ENCODE measurements around the gene SLC43A1. TPM values are rescaled to one million over a fixed set of nuclear protein-coding genes. Genes with fewer than 3 reads are reported as not detected.

SLC43A1 gene
- 0.63 TPM for polyA plus RNA-seq (2013, experiment 1 of 2)
- polyA plus RNA-seq (2013, experiment 2 of 2), result 0.73 TPM

DNA sequence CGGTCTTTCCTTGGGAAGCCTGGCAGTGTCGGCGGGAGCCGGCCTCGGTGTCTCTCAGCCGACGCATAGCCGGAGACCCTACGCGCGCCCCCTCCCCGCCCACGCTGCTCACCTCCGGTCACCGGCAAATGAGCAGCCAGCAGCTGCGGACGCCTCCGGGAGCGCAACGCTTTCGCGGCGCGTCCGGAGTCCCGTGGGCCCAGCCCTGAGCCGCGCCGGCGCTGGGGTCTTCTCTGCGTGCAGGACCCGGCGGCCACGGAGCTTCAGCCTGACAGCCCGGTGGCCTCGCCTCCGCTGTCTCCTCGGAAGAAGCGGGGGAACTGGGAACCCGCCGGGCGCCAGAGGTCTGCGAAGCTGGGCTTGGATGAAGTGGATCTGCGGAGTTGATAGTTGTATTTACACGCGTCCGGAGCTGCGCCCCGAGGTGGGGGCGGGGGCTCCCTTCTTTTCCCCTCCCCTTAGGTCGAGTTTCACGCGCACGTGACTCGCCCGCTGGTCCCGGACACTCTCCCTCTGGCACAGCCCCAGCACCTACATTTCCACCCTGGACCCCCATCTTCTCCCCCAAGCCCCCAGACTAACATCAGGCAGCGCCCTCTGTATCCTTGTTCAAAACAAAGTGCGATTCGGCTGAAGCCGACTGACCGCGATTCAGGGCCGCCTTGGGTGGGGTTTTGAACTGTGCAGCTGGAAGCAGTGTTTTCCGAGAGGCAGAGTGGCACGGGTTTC is at the start of gene SLC43A1:
SLC43A1 (minus strand) TSS at position 371 of the 729 bp plus-strand sequence. CDS start 1,591 bp downstream, outside the sequence.
- peak within 1 kb of the TSS; percentile 50 for H3K14ac ChIP-seq (ENCODE audit: low read length)
- no peaks in the 10 kb centered on the region for H3K36me3 ChIP-seq (replicated peaks in 1 of 2; ENCODE audit: control insufficient read depth in 2 of 2, insufficient read depth in 2 of 2, low read length in 2 of 2)
- H3K27me3 ChIP-seq (ENCODE audit: control insufficient read depth in 3 of 3, insufficient read depth in 3 of 3, low read depth in 1 of 3, low read length in 3 of 3), result peaks cover 0 to 49% (median 22%) of the 10 kb centered on the region in 3 experiments
- no peak within 1 kb of the TSS for H3K4ac ChIP-seq (ENCODE audit: low read length)
- peak within 1 kb of the TSS; percentile 98 for H3K4me2 ChIP-seq (ENCODE audit: insufficient read depth, low read length, poor library complexity, severe bottlenecking)
- H2AFZ ChIP-seq (ENCODE audit: low read length), result peak within 1 kb of the TSS; percentile 92
- peaks cover 4 to 7% of the 10 kb centered on the region in 2 donors for H3K4me1 ChIP-seq (ENCODE audit: control insufficient read depth in 2 of 2, insufficient read depth in 1 of 2, low read depth in 1 of 2, low read length in 2 of 2)
- no peaks in the 10 kb centered on the region for H3K9me3 ChIP-seq (replicated peaks in 1 of 2; ENCODE audit: control insufficient read depth in 2 of 2, insufficient read depth in 1 of 2, low read depth in 1 of 2, low read length in 2 of 2)
- peak within 1 kb of the TSS; percentile 40 for H3K9ac ChIP-seq (ENCODE audit: low read depth, low read length, poor library complexity)
- peaks cover 1% of the 10 kb centered on the region for H3K79me1 ChIP-seq (ENCODE audit: low read depth, low read length)
- H2BK15ac ChIP-seq (ENCODE audit: low read length), result peak within 1 kb of the TSS; percentile 24
- H3K27ac ChIP-seq (replicated peaks; ENCODE audit: low read length), result no peak within 1 kb of the TSS
- H4K91ac ChIP-seq (ENCODE audit: low read depth, low read length, poor library complexity), result no peak within 1 kb of the TSS
- WGBS, 2 donors (ENCODE audit: extremely low coverage in 2 of 2, insufficient read length in 2 of 2, insufficient replicate concordance in 1 of 2), result no CpG with 5 or more reads among the region's 66 CpGs
- H3K4me3 ChIP-seq (ENCODE audit: low read length in 2 of 2), result peak within 1 kb of the TSS; percentile 56 to 82
- H2BK12ac ChIP-seq (ENCODE audit: low read length), result peak within 1 kb of the TSS; percentile 8
- no peak for DNase-seq (ENCODE audit: low spot score)
- H2BK120ac ChIP-seq (ENCODE audit: low read depth, low read length), result no peak within 1 kb of the TSS
- H3K23ac ChIP-seq (ENCODE audit: low read depth, low read length, poor library complexity), result peak within 1 kb of the TSS; percentile 94
- no peak within 1 kb of the TSS for H4K8ac ChIP-seq (ENCODE audit: low read depth, low read length)
- H2AK5ac ChIP-seq (ENCODE audit: low read depth, low read length), result peak within 1 kb of the TSS; percentile 73
- peak within 1 kb of the TSS; percentile 92 for H2BK5ac ChIP-seq (ENCODE audit: low read length)
- H3K18ac ChIP-seq (ENCODE audit: low read length), result peak within 1 kb of the TSS; percentile 92

- H4K8ac ChIP-seq (ENCODE audit: low read depth, low read length), result no peak overlapping the region
- no peak overlapping the region for H3K9ac ChIP-seq (ENCODE audit: low read depth, low read length, poor library complexity)
- H3K4me3 ChIP-seq (ENCODE audit: low read length in 2 of 2), result no peak overlapping the region
- H2BK5ac ChIP-seq (ENCODE audit: low read length), result no peak overlapping the region
- H3K4ac ChIP-seq (ENCODE audit: low read length), result no peak overlapping the region
- WGBS, 2 donors (ENCODE audit: extremely low coverage in 2 of 2, insufficient read length in 2 of 2, insufficient replicate concordance in 1 of 2), result no CpG with 5 or more reads among the region's 4 CpGs
- no peaks in the 10 kb centered on the region for H3K9me3 ChIP-seq (replicated peaks in 1 of 2; ENCODE audit: control insufficient read depth in 2 of 2, insufficient read depth in 1 of 2, low read depth in 1 of 2, low read length in 2 of 2)
- peaks cover 2% of the 10 kb centered on the region for H3K79me1 ChIP-seq (ENCODE audit: low read depth, low read length)
- no peak overlapping the region for H2BK120ac ChIP-seq (ENCODE audit: low read depth, low read length)
- H3K36me3 ChIP-seq (replicated peaks in 1 of 2; ENCODE audit: control insufficient read depth in 2 of 2, insufficient read depth in 2 of 2, low read length in 2 of 2), result peaks cover 11 to 54% of the 10 kb centered on the region in 2 donors
- H3K23ac ChIP-seq (ENCODE audit: low read depth, low read length, poor library complexity), result no peak overlapping the region
- no peak overlapping the region for H3K14ac ChIP-seq (ENCODE audit: low read length)
- no peak overlapping the region for H4K91ac ChIP-seq (ENCODE audit: low read depth, low read length, poor library complexity)
- H3K27me3 ChIP-seq (ENCODE audit: control insufficient read depth in 3 of 3, insufficient read depth in 3 of 3, low read depth in 1 of 3, low read length in 3 of 3), result no peaks in the 10 kb centered on the region
- no peak overlapping the region for H3K4me2 ChIP-seq (ENCODE audit: insufficient read depth, low read length, poor library complexity, severe bottlenecking)
- H3K4me1 ChIP-seq (ENCODE audit: control insufficient read depth in 2 of 2, insufficient read depth in 1 of 2, low read depth in 1 of 2, low read length in 2 of 2), result peaks cover 5 to 11% of the 10 kb centered on the region in 2 donors
- no peak overlapping the region for H2AK5ac ChIP-seq (ENCODE audit: low read depth, low read length)
- DNase-seq (ENCODE audit: low spot score), result no peak
- H2BK12ac ChIP-seq (ENCODE audit: low read length), result no peak overlapping the region
- H3K27ac ChIP-seq (replicated peaks; ENCODE audit: low read length), result no peak overlapping the region
- H3K18ac ChIP-seq (ENCODE audit: low read length), result no peak overlapping the region
- no peak overlapping the region for H2AFZ ChIP-seq (ENCODE audit: low read length)
- H2BK15ac ChIP-seq (ENCODE audit: low read length), result no peak overlapping the region
These were observed 47.1 kb upstream of the SLC43A1 start for GRCh38 chr11:57562596-57562995.

GRCh38 chr11:57560146-57560545 is 44.6 kb upstream of the SLC43A1 start:
- Histone ChIP-seq H2BK15ac (ENCODE audit: low read length) (no peak overlapping the region), H3K79me1 (ENCODE audit: low read depth, low read length) (peaks cover 2% of the 10 kb centered on the region), H2AFZ (ENCODE audit: low read length) (no peak overlapping the region), H3K4me1 (ENCODE audit: control insufficient read depth in 2 of 2, insufficient read depth in 1 of 2, low read depth in 1 of 2, low read length in 2 of 2) (no peaks in the 10 kb centered on the region), H3K27ac (replicated peaks; ENCODE audit: low read length) (no peak overlapping the region), H4K91ac (ENCODE audit: low read depth, low read length, poor library complexity) (no peak overlapping the region), H3K4me2 (ENCODE audit: insufficient read depth, low read length, poor library complexity, severe bottlenecking) (no peak overlapping the region), H3K23ac (ENCODE audit: low read depth, low read length, poor library complexity) (no peak overlapping the region), H3K14ac (ENCODE audit: low read length) (no peak overlapping the region), H4K8ac (ENCODE audit: low read depth, low read length) (no peak overlapping the region), H3K18ac (ENCODE audit: low read length) (no peak overlapping the region), H2BK5ac (ENCODE audit: low read length) (no peak overlapping the region), H3K27me3 (ENCODE audit: control insufficient read depth in 3 of 3, insufficient read depth in 3 of 3, low read depth in 1 of 3, low read length in 3 of 3) (no peaks in the 10 kb centered on the region), H2AK5ac (ENCODE audit: low read depth, low read length) (no peak overlapping the region), H2BK120ac (ENCODE audit: low read depth, low read length) (no peak overlapping the region), H3K4me3 (ENCODE audit: low read length in 2 of 2) (no peak overlapping the region), H3K36me3 (replicated peaks in 1 of 2; ENCODE audit: control insufficient read depth in 2 of 2, insufficient read depth in 2 of 2, low read length in 2 of 2) (peaks cover 21 to 73% of the 10 kb centered on the region in 2 donors), H2BK12ac (ENCODE audit: low read length) (no peak overlapping the region), H3K9ac (ENCODE audit: low read depth, low read length, poor library complexity) (no peak overlapping the region), H3K9me3 (replicated peaks in 1 of 2; ENCODE audit: control insufficient read depth in 2 of 2, insufficient read depth in 1 of 2, low read depth in 1 of 2, low read length in 2 of 2) (no peaks in the 10 kb centered on the region), H3K4ac (ENCODE audit: low read length) (no peak overlapping the region)
- DNase-seq (ENCODE audit: low spot score), result no peak
- no CpG with 5 or more reads among the region's 4 CpGs for WGBS, 2 donors (ENCODE audit: extremely low coverage in 2 of 2, insufficient read length in 2 of 2, insufficient replicate concordance in 1 of 2)

DNA sequence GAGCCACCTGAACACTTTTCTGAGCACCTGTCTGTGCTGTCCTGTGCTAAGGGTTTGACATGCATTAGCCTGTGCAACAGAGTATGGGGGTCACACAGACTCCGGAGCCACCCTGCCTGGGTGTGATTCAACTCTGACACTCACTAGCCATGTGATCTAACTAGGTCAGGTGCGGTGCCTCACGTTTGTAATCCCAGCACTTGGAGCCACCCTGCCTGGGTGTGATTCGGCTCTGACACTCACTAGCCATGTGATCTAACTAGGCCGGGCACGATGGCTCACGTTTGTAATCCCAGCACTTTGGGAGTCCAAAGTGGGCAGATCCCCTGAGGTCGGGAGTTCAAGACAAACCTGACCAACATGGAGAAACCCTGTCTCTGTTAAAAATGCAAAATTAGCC is 40.5 kb upstream of the SLC43A1 start:
- no peak overlapping the region for H2BK12ac ChIP-seq (ENCODE audit: low read length)
- H2AK5ac ChIP-seq (ENCODE audit: low read depth, low read length), result no peak overlapping the region
- DNase-seq (ENCODE audit: low spot score), result no peak
- peaks cover 54 to 98% of the 10 kb centered on the region in 2 donors for H3K36me3 ChIP-seq (replicated peaks in 1 of 2; ENCODE audit: control insufficient read depth in 2 of 2, insufficient read depth in 2 of 2, low read length in 2 of 2)
- H3K4me3 ChIP-seq (ENCODE audit: low read length in 2 of 2), result no peak overlapping the region
- no peak overlapping the region for H4K8ac ChIP-seq (ENCODE audit: low read depth, low read length)
- H2BK5ac ChIP-seq (ENCODE audit: low read length), result no peak overlapping the region
- H3K14ac ChIP-seq (ENCODE audit: low read length), result no peak overlapping the region
- H3K18ac ChIP-seq (ENCODE audit: low read length), result no peak overlapping the region
- H3K4me2 ChIP-seq (ENCODE audit: insufficient read depth, low read length, poor library complexity, severe bottlenecking), result no peak overlapping the region
- H2BK15ac ChIP-seq (ENCODE audit: low read length), result no peak overlapping the region
- no peak overlapping the region for H4K91ac ChIP-seq (ENCODE audit: low read depth, low read length, poor library complexity)
- H3K9me3 ChIP-seq (replicated peaks in 1 of 2; ENCODE audit: control insufficient read depth in 2 of 2, insufficient read depth in 1 of 2, low read depth in 1 of 2, low read length in 2 of 2), result peaks cover 0 to 2% of the 10 kb centered on the region in 2 donors
- H3K27ac ChIP-seq (replicated peaks; ENCODE audit: low read length), result no peak overlapping the region
- H3K23ac ChIP-seq (ENCODE audit: low read depth, low read length, poor library complexity), result no peak overlapping the region
- no peak overlapping the region for H2AFZ ChIP-seq (ENCODE audit: low read length)
- WGBS, 2 donors (ENCODE audit: extremely low coverage in 2 of 2, insufficient read length in 2 of 2, insufficient replicate concordance in 1 of 2), result no CpG with 5 or more reads among the region's 8 CpGs
- no peaks in the 10 kb centered on the region for H3K4me1 ChIP-seq (ENCODE audit: control insufficient read depth in 2 of 2, insufficient read depth in 1 of 2, low read depth in 1 of 2, low read length in 2 of 2)
- H2BK120ac ChIP-seq (ENCODE audit: low read depth, low read length), result no peak overlapping the region
- no peaks in the 10 kb centered on the region for H3K79me1 ChIP-seq (ENCODE audit: low read depth, low read length)
- no peaks in the 10 kb centered on the region for H3K27me3 ChIP-seq (ENCODE audit: control insufficient read depth in 3 of 3, insufficient read depth in 3 of 3, low read depth in 1 of 3, low read length in 3 of 3)
- H3K4ac ChIP-seq (ENCODE audit: low read length), result no peak overlapping the region
- no peak overlapping the region for H3K9ac ChIP-seq (ENCODE audit: low read depth, low read length, poor library complexity)
